ENCODE results near the gene TLCD2.
A peak's percentile ranks its signal among the peaks of the same experiment; 100 is the strongest.
"Not testable (repeated sequence)": the region's sequence is repeated elsewhere in the genome, so short reads cannot be mapped to it uniquely, and the experiment has no call there.

TLCD2 gene

DNA sequence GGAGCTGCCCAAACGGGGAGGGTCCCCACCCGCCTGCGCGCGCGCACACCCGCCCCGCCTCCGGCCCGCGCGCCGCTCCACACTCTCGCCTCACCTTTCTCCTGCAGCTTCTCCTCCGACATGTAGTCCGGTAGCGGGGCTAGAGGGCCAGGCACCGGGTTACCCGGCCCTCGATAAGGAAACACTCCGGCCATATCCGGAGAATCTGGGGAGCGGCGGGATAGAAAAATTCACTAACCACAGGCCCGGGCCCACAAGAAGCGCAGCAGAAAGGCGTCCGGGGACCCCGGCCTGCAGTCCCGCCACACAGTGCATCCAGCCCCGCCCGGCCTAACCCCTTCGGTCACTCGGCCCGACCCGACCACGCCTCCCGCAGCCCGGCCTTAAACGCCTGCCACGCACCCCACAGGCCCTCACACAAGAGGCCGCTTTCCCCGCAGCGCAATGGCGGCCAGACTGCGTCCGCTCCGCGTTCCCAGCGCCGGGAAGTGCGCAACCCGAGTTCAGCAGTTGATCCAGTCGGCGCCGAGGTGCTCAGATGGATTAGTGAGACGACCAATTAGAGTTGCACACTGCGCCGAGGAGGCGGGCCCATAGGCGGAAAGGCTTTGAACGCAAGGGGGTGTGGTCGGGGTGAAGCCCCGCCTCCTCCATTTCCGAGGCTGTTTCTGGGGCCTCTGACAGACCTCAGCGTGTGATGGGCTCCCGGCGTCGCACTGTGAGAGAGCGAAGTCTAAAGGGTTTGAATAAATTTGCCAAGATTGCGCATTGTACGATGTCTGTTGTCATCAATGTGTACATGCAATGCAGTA is 25.6 kb downstream of the TLCD2 start, which contains the start of gene PRPF8:
TSS of gene PRPF8 (minus strand) at position 490 of the 812 bp plus-strand sequence. CDS start at position 194, 296 bp downstream.
- DNase-seq: peak; percentile 98

DNA sequence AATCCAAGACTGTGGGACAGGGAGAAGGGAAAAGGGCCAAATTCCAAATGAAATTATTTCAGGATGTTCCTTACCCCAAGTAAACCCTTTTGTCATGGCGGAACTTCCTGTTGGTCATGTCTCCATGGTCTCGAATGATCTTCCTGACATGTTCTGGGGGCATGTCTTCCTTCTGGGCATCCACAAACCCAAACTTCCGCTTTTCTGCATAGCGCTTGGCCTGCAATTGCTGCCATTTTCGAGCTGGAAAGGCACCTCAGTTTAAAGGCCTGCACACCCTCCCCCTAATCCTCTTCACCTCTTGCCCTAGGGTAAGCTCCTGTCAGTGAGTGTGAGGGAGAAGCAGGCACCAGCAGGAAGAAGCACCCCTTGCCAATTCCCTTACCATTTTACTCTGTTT is 26.7 kb downstream of the TLCD2 start:
- no peak for DNase-seq

DNA sequence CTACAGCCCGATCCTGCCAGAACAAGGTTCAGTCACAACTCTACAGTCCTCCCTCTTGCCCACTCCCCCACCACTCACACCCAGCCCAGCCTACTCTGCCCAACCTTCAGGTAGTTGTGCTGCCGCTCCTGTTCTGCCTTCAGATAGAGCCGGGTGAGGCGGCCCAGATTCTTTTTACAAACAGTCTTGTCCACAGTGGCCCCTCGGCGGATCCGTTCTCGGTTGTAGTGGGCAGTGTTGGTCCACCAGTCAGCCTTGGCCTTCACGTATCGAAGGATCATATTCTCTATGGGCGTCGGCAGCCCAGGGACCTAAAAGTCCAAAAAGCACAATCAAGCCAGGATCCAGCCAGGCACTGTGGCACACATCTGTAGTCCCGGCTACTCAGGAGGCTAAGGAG is 33.8 kb downstream of the TLCD2 start:
- DNase-seq: no peak

DNA sequence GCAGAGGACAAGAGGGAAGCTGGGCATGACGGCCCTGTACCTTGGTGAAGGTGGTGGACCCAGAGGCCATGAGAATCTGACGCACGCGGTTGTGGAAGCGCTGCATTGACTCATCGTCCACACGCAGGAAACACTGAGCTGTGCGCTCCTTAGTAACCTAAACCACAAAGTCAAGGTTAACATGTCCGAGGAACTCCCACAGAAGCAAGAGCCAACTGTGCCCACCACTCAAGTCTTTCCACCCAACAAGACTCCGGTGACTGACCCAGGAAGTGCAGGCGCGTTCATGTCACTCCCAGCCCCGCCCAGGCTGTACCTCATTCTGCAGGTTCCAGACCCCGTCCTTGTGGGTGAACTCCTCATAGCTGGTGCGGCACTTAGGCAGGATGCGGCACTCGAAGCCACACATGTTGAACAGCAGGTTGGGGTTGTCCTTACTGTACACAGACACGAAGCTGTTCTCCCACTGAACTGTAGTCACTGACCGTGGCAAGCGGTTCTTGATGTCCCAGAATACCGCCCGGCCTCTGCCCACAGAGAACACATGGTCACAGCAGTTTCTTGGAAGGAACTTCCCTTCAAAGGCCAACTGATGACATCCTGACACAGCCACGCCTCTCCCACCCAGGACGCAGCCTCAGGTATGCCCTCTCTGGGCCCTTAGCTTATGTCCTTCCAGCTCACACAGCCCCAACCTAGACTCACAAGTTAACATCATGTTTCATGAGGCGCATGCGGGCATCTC is 37.0 kb downstream of the TLCD2 start:
- no peak for DNase-seq

DNA sequence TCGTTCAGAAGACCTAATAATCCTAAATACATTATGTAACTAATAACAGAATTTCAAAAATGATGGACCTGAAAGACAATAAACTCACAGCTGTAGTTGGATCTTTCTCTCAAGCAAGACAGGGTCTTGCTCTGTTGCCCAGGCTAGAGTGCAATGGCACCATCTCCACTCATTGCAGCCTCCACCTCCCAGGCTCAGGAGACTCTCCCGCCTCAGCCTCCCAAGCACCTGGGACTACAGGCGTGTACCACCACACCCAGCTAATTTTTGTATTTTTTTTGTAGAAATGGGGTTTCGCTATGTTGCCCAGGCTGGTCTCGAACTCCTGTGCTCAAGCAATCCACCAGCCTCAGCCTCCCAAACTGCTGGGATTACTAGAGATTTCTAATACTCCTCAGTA is 46.2 kb downstream of the TLCD2 start:
- DNase-seq: not testable (repeated sequence)

DNA sequence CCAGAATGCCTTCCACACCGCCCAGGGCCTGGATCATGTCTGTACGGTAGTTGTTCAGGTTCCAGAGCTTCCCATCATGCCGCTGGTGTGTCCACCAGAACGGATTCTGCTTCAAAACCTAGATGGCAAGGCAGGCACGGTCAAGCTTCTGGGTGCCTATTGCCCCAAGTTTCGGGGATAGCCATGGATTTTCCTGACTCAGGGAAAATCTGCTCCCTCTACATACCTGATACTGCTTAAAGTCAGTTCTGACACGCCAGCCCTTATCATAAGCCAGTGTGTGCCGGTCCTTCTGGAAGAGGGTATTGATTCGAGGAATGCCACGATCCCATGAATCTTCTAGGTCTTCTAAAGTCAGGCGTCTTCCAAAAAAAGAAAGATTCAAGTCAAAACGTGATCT is 49.1 kb downstream of the TLCD2 start:
- DNase-seq: no peak

DNA sequence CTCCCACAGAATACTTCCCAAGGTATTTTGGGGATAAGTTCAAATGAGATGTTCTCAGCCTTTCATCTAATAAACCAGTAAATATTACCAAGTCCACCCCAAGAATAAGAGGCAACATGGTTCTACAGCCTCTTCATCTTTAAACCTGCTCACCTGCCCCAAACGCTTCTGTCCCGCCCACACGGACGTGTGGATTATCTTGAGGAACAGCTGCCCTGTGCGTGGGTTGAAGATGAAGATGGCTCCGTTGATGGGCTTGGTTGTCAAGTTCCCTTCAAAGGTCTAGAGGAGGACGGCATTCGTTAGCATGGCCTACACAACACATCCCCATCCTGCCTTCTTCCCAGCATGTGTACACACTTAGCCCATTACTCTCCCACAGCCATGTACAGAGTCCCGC is 52.1 kb downstream of the TLCD2 start:
- no peak for DNase-seq

DNA sequence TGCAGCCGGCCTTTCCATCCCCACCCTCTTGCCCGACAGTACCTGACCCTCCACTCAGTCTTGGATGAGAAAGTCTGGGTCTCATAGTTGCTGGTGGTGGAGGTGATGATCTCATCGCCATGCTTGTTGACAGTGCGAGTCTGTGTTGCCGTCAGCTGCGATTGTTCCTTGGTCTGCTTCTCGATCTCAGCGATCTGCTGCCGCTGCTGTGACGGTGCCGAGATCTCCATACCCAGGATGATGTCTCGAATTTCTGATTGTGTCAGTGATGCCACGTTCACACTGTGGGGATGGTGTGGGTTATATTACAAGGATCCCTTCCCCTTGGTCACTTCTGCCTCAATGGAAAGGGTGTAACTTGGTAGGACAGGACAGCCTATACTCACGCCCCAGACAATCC is 56.4 kb downstream of the TLCD2 start:
- no peak for DNase-seq

DNA sequence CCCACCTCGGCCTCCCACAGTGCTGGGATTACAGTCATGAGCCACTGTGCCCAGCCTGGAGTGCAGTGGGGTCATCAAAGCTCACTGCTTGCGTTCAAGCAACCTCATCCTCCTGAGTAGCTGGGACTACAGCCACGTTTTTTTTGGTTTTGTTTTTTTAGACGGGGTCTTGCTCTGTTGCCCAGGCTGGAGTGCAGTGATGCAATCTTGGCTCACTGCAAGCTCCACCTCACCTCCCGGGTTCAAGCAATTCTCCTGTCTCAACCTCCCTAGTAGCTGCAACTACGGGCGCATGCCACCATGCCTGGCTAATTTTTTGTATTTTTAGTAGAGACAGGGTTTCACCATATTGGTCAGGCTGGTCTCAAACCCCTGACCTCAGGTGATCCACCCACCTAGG is 57.4 kb downstream of the TLCD2 start:
- not testable (repeated sequence) for DNase-seq

Measured in CD4-positive, alpha-beta T cell treated with Interferon gamma for 1 hour (primary cell).